ENCODE data around the gene SPATA6.

DNA sequence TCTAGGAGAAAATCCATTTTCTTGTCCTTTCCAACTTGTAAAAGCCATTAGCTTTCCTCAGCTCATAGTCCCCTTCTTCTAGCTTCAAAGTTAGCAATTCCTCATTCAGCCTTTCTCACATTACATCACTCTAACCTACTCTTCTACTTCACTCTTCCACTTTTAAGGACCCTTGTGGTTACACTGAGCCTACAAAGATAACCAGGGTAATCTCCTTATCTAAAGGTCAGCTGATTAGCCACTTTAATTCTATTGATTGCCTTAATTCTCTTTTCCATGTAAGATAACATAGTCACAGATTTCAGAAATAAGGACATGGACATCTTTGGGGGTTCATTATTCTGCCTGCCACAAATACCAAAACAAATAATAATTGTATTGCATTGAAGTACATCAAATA lies 8.5 kb upstream of the SPATA6 start:
- TF ChIP-seq CTCF (IDR thresholded peaks at IDR 0.05): no peak
- TF ChIP-seq EP300 (IDR thresholded peaks at IDR 0.05): no peak
- no peak for TF ChIP-seq POLR2A (IDR thresholded peaks at IDR 0.05)
